HEK293 (cell line): ENCODE results near the gene ARHGAP24.

ENCODE experiments used
- CTCF ChIA-PET: fragments of 350-600 bp; formaldehyde crosslinking; extraction: SDS; loops from one replicate; lab custom pipeline; 2021; ENCODE audit warnings: antibody characterized with exemption; lab: Yijun Ruan, JAX
- POLR2A ChIA-PET: fragments of 300-600 bp; formaldehyde crosslinking; extraction: SDS; loops from one replicate; lab custom pipeline; 2020; ENCODE audit warnings: antibody characterized with exemption, inconsistent platforms; lab: Yijun Ruan, JAX
- H3K27ac ChIP-seq: fragments of 200-500 bp; sonication (Bioruptor generic); 2 replicates; pipeline ENCODE4 v1.5.1; 2014; ENCODE audit warnings: low read depth, low read length, control low read depth, inconsistent platforms; ENCODE audit errors: extremely low read depth
- H3K36me3 ChIP-seq, 2 experiments: fragments of 200-500 bp in 1 of 2; sonication (Bioruptor generic) in 1 of 2; 1 replicate in 1 of 2; 2 replicates in 1 of 2; pipeline ENCODE4 v1.5.1; 2014 to 2017; ENCODE audit warnings: inconsistent platforms in 2 of 2, low read length in 2 of 2; ENCODE audit not compliant: control insufficient read depth in 2 of 2, insufficient read depth in 1 of 2
- H3K4me1 ChIP-seq: fragments of 200-500 bp; sonication (Bioruptor generic); 2 replicates; pipeline ENCODE4 v1.5.1; 2014; ENCODE audit warnings: mild to moderate bottlenecking, low read length, inconsistent platforms; ENCODE audit not compliant: control insufficient read depth, insufficient read depth
- H3K4me3 ChIP-seq: 2 replicates; pipeline ENCODE4 v1.5.1; 2011; ENCODE audit warnings: low read depth, mild to moderate bottlenecking, control low read depth, low read length, moderate library complexity
- H3K9me3 ChIP-seq: fragments of 200-500 bp; sonication (Bioruptor generic); 2 replicates; pipeline ENCODE4 v1.5.1; 2014; ENCODE audit warnings: low read depth, low read length, inconsistent platforms; ENCODE audit not compliant: control insufficient read depth, insufficient read depth
- CTCF ChIP-seq: fragments of 450-650 bp; formaldehyde crosslinking; IDR thresholded peaks from 2 replicates; pipeline ENCODE4 v1.5.1; 2016; ENCODE audit warnings: missing biosample characterization, missing genetic modification characterization
- EGR2 ChIP-seq: fragments of 450-650 bp; formaldehyde crosslinking; IDR thresholded peaks from 2 replicates; pipeline ENCODE4 v1.5.1; 2016; ENCODE audit warnings: low read depth, missing biosample characterization, missing genetic modification characterization
- GLI4 ChIP-seq: fragments of 450-650 bp; formaldehyde crosslinking; IDR thresholded peaks from 2 replicates; pipeline ENCODE4 v1.5.1; 2016; ENCODE audit warnings: missing biosample characterization, missing genetic modification characterization
- PRDM4 ChIP-seq: fragments of 450-650 bp; formaldehyde crosslinking; IDR thresholded peaks from 2 replicates; pipeline ENCODE4 v1.5.1; 2017; ENCODE audit warnings: missing biosample characterization, missing genetic modification characterization
- SP3 ChIP-seq: fragments of 450-650 bp; formaldehyde crosslinking; IDR thresholded peaks from 2 replicates; pipeline ENCODE4 v1.5.1; 2016; ENCODE audit warnings: missing biosample characterization, missing genetic modification characterization
- ZBTB48 ChIP-seq: fragments of 450-650 bp; formaldehyde crosslinking; IDR thresholded peaks from 2 replicates; pipeline ENCODE4 v1.5.1; 2016; ENCODE audit warnings: missing biosample characterization, missing genetic modification characterization
- ZFP41 ChIP-seq: fragments of 450-650 bp; formaldehyde crosslinking; IDR thresholded peaks from 2 replicates; pipeline ENCODE4 v1.5.1; 2016; ENCODE audit warnings: missing biosample characterization, missing genetic modification characterization, borderline replicate concordance
- ZNF169 ChIP-seq: fragments of 450-650 bp; formaldehyde crosslinking; IDR thresholded peaks from 2 replicates; pipeline ENCODE4 v1.5.1; 2016; ENCODE audit warnings: missing biosample characterization, missing genetic modification characterization
- ZNF221 ChIP-seq: fragments of 450-650 bp; formaldehyde crosslinking; IDR thresholded peaks from 2 replicates; pipeline ENCODE4 v1.5.1; 2017; ENCODE audit warnings: missing biosample characterization, missing genetic modification characterization, borderline replicate concordance
- ZNF23 ChIP-seq: fragments of 450-650 bp; formaldehyde crosslinking; IDR thresholded peaks from 2 replicates; pipeline ENCODE4 v1.5.1; 2016; ENCODE audit warnings: missing biosample characterization, missing genetic modification characterization, borderline replicate concordance
- ZNF24 ChIP-seq: fragments of 450-650 bp; formaldehyde crosslinking; IDR thresholded peaks from 2 replicates; pipeline ENCODE4 v1.5.1; 2016; ENCODE audit warnings: missing biosample characterization, missing genetic modification characterization
- ZNF302 ChIP-seq: fragments of 450-650 bp; formaldehyde crosslinking; IDR thresholded peaks from 2 replicates; pipeline ENCODE4 v1.5.1; 2016; ENCODE audit warnings: missing biosample characterization, missing genetic modification characterization, low read depth
- ZNF311 ChIP-seq: fragments of 450-650 bp; formaldehyde crosslinking; IDR thresholded peaks from 2 replicates; pipeline ENCODE4 v1.5.1; 2017; ENCODE audit warnings: missing biosample characterization, missing genetic modification characterization, borderline replicate concordance
- ZNF341 ChIP-seq: fragments of 450-650 bp; formaldehyde crosslinking; IDR thresholded peaks from 2 replicates; pipeline ENCODE4; 2016; ENCODE audit warnings: low read depth, missing biosample characterization, missing genetic modification characterization
- ZNF473 ChIP-seq: fragments of 450-650 bp; formaldehyde crosslinking; IDR thresholded peaks from 2 replicates; pipeline ENCODE4 v1.5.1; 2017; ENCODE audit warnings: missing biosample characterization, missing genetic modification characterization
- ZNF629 ChIP-seq: fragments of 450-650 bp; formaldehyde crosslinking; IDR thresholded peaks from 2 replicates; pipeline ENCODE4 v1.5.1; 2017; ENCODE audit warnings: missing biosample characterization, missing genetic modification characterization
- ZNF785 ChIP-seq: fragments of 450-650 bp; formaldehyde crosslinking; IDR thresholded peaks from 2 replicates; pipeline ENCODE4 v1.5.1; 2016; ENCODE audit warnings: missing biosample characterization, missing genetic modification characterization
- TF ChIP-seq, protein P1 (sequence below): fragments of 450-650 bp; formaldehyde crosslinking; IDR thresholded peaks from 2 replicates; pipeline ENCODE4 v1.5.1; 2016; ENCODE audit warnings: missing biosample characterization, missing genetic modification characterization

Gene ARHGAP24

DNA sequence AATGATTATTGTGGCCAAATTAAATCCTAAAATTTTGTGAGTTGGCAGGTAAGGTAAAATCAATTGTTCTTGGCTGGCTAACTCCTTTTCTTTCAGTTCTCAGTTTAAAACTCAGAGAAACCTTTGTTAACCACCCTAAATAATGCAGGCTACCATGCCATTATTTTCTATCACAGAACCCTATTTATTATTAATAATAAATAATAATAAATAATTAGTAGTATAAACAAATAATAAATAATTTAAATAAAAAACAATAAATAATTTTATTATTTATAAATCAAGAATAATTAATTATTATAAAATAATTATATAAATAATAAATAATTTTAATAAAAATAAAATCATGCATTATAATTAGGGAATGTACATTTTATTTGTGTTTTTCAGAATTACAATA lies 390.3 kb downstream of the ARHGAP24 start:
- ChIA-PET CTCF (no interaction called here), POLR2A (no interaction called here)
- Histone ChIP-seq H3K4me1 (no peaks in the 10 kb centered on the region), H3K9me3 (no peaks in the 10 kb centered on the region), H3K4me3 (no peak overlapping the region), H3K27ac (no peak overlapping the region), H3K36me3 (no peaks in the 10 kb centered on the region)
- TF ChIP-seq ZNF302 (no peak), ZNF473 (no peak), ZNF169 (tag by site-specific recombination) (no peak), ZNF311 (tag by site-specific recombination) (no peak), ZFP41 (tag by site-specific recombination) (no peak), CTCF (no peak), EGR2 (tag by site-specific recombination) (no peak), ZNF785 (tag by site-specific recombination) (no peak), GLI4 (tag by site-specific recombination) (no peak)

DNA sequence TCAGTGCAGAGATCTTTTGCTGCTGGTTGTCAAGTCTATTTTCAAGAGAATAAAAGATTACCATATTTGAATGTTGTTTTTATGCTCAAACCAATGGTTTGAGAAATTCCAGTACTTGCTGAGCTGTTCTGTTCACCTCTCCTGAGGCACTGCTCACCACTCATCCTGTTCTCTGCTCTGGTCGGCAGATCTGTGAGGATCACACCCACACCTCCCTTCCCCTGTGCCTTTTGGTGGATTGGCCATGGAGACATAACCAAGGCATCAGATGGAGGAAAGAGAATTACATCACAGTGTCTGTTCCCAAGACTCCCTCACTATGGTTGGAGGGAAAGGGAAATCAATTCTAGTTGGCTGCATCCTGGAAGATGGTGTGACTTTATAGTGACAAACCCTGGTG lies 391.6 kb downstream of the ARHGAP24 start:
- ChIA-PET CTCF (no interaction called here), POLR2A (no interaction called here)
- no peak overlapping the region for H3K27ac ChIP-seq
- H3K9me3 ChIP-seq = no peaks in the 10 kb centered on the region
- no peaks in the 10 kb centered on the region for H3K36me3 ChIP-seq
- no peak overlapping the region for H3K4me3 ChIP-seq
- TF ChIP-seq SP3 = no peak
- TF ChIP-seq ZNF24 = no peak
- TF ChIP-seq, protein P1, sequence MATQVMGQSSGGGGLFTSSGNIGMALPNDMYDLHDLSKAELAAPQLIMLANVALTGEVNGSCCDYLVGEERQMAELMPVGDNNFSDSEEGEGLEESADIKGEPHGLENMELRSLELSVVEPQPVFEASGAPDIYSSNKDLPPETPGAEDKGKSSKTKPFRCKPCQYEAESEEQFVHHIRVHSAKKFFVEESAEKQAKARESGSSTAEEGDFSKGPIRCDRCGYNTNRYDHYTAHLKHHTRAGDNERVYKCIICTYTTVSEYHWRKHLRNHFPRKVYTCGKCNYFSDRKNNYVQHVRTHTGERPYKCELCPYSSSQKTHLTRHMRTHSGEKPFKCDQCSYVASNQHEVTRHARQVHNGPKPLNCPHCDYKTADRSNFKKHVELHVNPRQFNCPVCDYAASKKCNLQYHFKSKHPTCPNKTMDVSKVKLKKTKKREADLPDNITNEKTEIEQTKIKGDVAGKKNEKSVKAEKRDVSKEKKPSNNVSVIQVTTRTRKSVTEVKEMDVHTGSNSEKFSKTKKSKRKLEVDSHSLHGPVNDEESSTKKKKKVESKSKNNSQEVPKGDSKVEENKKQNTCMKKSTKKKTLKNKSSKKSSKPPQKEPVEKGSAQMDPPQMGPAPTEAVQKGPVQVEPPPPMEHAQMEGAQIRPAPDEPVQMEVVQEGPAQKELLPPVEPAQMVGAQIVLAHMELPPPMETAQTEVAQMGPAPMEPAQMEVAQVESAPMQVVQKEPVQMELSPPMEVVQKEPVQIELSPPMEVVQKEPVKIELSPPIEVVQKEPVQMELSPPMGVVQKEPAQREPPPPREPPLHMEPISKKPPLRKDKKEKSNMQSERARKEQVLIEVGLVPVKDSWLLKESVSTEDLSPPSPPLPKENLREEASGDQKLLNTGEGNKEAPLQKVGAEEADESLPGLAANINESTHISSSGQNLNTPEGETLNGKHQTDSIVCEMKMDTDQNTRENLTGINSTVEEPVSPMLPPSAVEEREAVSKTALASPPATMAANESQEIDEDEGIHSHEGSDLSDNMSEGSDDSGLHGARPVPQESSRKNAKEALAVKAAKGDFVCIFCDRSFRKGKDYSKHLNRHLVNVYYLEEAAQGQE (tag by site-specific recombination) = no peak
- no peak for TF ChIP-seq ZNF341 (tag by site-specific recombination)
- TF ChIP-seq ZNF629 (tag by site-specific recombination) = no peak
- TF ChIP-seq PRDM4 (tag by site-specific recombination) = no peak
- no peak for TF ChIP-seq ZBTB48 (tag by site-specific recombination)
- no peak for TF ChIP-seq ZNF221 (tag by site-specific recombination)
- TF ChIP-seq ZNF23 = no peak
- H3K4me1 ChIP-seq = no peaks in the 10 kb centered on the region
